Measurements from ENCODE around the gene NUTM1. TPM values are rescaled to one million over a fixed set of nuclear protein-coding genes. Genes with fewer than 3 reads are reported as not detected.
"Not testable (repeated sequence)": the region's sequence is repeated elsewhere in the genome, so short reads cannot be mapped to it uniquely, and the experiment has no call there.

Gene NUTM1
- total RNA-seq, 1 donor from 2014 or later, result not detected

DNA sequence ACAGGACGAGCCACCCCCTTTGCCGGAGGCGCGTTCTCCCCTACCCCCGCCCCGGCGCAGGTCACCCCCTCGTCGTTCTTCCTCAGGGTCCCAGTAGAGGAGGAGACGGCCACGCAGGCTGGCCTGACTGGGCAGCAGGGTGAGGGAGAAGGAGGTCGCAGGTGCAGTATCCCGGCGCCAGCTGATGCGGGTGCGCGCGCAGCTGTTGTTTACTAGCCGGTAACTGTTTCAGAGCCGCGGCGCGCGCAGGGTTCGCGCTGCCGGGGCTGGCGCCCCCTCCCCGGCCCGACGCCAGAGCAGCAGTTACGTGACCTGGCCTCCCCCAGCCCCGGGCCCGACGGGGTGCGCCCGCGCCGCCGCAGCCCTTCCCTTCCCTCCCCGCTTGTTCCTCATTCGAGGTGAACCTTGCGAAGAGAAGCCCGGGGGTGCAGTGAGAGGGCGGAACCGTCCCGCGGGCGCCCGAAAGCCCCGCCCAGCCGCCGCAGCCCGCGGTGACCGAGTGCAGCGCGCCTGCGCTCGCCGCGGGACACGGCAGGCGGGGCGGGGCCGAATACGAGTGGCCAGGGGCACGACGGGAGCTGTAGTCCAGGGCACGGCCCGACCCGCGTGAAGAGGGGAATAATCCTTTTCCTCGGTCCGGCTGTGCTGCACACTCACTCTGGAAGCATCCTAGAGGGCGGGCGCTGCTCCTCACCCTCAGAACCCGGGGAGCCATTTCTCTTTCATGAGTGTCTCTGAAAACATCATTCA, 5.4 kb upstream of the NUTM1 start, which contains the start of gene SLC12A6:
SLC12A6 (minus strand) TSS at position 225 of the 750 bp plus-strand sequence. CDS start 1,101 bp downstream, outside the sequence.
- H3K27me3 Mint-ChIP-seq, result no peaks in the 10 kb centered on the region
- H3K4me3 Mint-ChIP-seq (ENCODE audit: low read depth), result peak within 1 kb of the TSS; percentile 89
- DNase-seq (ENCODE audit: low spot score, unreplicated experiment), result peak; percentile 87
- H3K4me1 Mint-ChIP-seq (ENCODE audit: low read depth), result peaks cover 17% of the 10 kb centered on the region
- no peaks in the 10 kb centered on the region for H3K9me3 Mint-ChIP-seq (ENCODE audit: low read depth)
- peak within 1 kb of the TSS; percentile 96 for H3K27ac Mint-ChIP-seq
- TF ChIP-seq CTCF (IDR thresholded peaks at IDR 0.05; ENCODE audit: unreplicated experiment), result no peak
- peaks cover 12% of the 10 kb centered on the region for H3K36me3 Mint-ChIP-seq (ENCODE audit: insufficient read depth)

- Mint-ChIP-seq H3K36me3 (ENCODE audit: insufficient read depth) (peaks cover 12% of the 10 kb centered on the region), H3K4me1 (ENCODE audit: low read depth) (peaks cover 17% of the 10 kb centered on the region), H3K27ac (peak overlapping the region; percentile 89), H3K9me3 (ENCODE audit: low read depth) (no peaks in the 10 kb centered on the region), H3K27me3 (no peaks in the 10 kb centered on the region), H3K4me3 (ENCODE audit: low read depth) (peak overlapping the region; percentile 89)
- DNase-seq (ENCODE audit: low spot score, unreplicated experiment), result no peak
- no peak for TF ChIP-seq CTCF (IDR thresholded peaks at IDR 0.05; ENCODE audit: unreplicated experiment)
Observed at GRCh38 chr15:34338347-34338746, 4.8 kb upstream of the NUTM1 start.

DNA sequence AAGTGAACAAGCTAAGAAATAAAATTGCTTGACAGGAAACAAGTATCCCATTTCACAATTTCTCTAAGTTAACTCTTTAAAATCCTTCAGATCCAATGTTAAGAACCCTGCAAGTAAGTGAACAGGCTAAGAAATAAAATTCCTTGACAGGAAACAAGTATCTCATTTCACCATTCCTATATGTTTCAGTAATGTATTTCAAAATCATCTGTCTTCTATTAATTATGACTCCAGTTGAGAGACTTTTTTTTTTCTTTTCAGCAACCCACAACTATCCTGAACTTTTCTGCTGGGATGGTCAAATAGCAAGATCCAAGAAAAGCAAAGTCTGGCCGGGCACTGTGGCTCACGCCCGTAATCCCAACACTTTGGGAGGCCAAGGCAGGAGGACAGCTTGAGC, 3.2 kb upstream of the NUTM1 start:
- H3K36me3 Mint-ChIP-seq (ENCODE audit: insufficient read depth), result peaks cover 12% of the 10 kb centered on the region
- H3K9me3 Mint-ChIP-seq (ENCODE audit: low read depth), result no peaks in the 10 kb centered on the region
- no peak for DNase-seq (ENCODE audit: low spot score, unreplicated experiment)
- no peaks in the 10 kb centered on the region for H3K27me3 Mint-ChIP-seq
- no peak for TF ChIP-seq CTCF (IDR thresholded peaks at IDR 0.05; ENCODE audit: unreplicated experiment)
- H3K27ac Mint-ChIP-seq, result no peak overlapping the region
- H3K4me1 Mint-ChIP-seq (ENCODE audit: low read depth), result peaks cover 14% of the 10 kb centered on the region
- peak overlapping the region; percentile 4 for H3K4me3 Mint-ChIP-seq (ENCODE audit: low read depth)

DNA sequence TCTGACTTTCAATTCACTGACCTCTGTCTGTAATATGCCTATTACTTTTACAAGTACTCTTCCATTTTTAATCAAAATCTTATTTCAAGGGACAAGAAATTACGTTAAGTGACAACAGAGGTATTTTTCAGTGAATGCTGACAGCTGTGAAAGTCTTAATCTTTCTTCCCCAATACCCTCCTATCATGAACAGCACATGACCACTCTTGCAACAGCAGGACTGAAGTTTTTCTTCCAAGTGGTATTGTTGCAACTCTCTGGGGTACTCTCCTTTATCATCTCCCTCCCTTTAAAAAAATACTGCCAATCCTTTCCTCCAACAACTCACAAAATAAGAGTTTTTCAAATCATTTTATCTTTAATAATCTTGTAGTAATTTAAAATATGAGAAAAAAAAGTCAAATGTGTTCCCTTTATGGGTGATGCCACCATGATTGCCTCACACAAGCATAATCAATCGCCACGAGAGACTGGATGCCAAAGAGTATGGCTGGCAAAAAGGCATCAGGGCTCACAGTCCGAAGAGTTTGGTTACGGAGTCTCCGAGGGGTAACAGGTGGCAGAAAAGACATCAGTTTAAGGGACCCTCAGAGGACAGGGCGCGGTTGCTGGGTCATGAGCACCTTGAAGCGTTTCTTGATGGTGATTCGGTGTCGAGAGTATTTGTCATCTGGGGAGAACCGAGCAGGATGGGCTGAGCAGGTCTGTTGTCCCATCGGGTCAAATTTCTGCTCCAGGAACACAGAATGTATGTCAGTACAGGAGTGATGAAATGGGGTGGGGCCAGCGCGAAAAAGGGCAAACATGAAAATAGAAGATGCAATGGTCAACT, 1.5 kb upstream of the NUTM1 start:
- peaks cover 3% of the 10 kb centered on the region for H3K27me3 Mint-ChIP-seq
- TF ChIP-seq CTCF (IDR thresholded peaks at IDR 0.05; ENCODE audit: unreplicated experiment), result no peak
- H3K27ac Mint-ChIP-seq, result peak overlapping the region; percentile 85
- no peaks in the 10 kb centered on the region for H3K9me3 Mint-ChIP-seq (ENCODE audit: low read depth)
- H3K36me3 Mint-ChIP-seq (ENCODE audit: insufficient read depth), result peaks cover 12% of the 10 kb centered on the region
- H3K4me3 Mint-ChIP-seq (ENCODE audit: low read depth), result no peak overlapping the region
- no peak for DNase-seq (ENCODE audit: low spot score, unreplicated experiment)
- peaks cover 13% of the 10 kb centered on the region for H3K4me1 Mint-ChIP-seq (ENCODE audit: low read depth)

GRCh38 chr15:34342213-34342736, 840 bp upstream of the NUTM1 start:
- peaks cover 12% of the 10 kb centered on the region for H3K36me3 Mint-ChIP-seq (ENCODE audit: insufficient read depth)
- DNase-seq (ENCODE audit: low spot score, unreplicated experiment); H3K27me3 Mint-ChIP-seq; H3K4me1 Mint-ChIP-seq (ENCODE audit: low read depth); H3K27ac Mint-ChIP-seq; H3K9me3 Mint-ChIP-seq (ENCODE audit: low read depth); H3K4me3 Mint-ChIP-seq (ENCODE audit: low read depth): not testable (repeated sequence)
